A673 (cell line): ENCODE results near the gene NUPR2. TPM values are rescaled to one million over a fixed set of nuclear protein-coding genes. Genes with fewer than 3 reads are reported as not detected.
A peak's percentile ranks its signal among the peaks of the same experiment; 100 is the strongest.

Source experiments
- BruUV-seq: library from RNA; stranded (reverse); fragments of 400-500 nt; replicated peaks from 2 replicates; lab custom pipeline; 2021; lab: Mats Ljungman, UMichigan
- CTCF ChIA-PET: fragments of 300-600 bp; sonication (Branson Sonifier 250); formaldehyde crosslinking; loops from one replicate; lab custom pipeline; 2022; ENCODE audit warnings: antibody characterized with exemption; lab: Charles Lee
- POLR2A ChIA-PET: fragments of 300-600 bp; sonication (Branson Sonifier 250); formaldehyde crosslinking; loops from one replicate; lab custom pipeline; 2022; ENCODE audit warnings: antibody characterized with exemption; ENCODE audit not compliant: low non-redundant PET; lab: Charles Lee
- DNase-seq: peaks from one replicate; pipeline ENCODE4 v3.0.0-alpha.2; 2015; ENCODE audit warnings: low spot score
- H3K27ac ChIP-seq: fragments of 200-600 bp; sonication (generic); 2 replicates; pipeline ENCODE4 v1.5.1; 2016; ENCODE audit warnings: mixed run types, low read depth, mild to moderate bottlenecking, mixed read lengths, antibody characterized with exemption, low read length; ENCODE audit not compliant: poor library complexity, severe bottlenecking
- H3K27me3 ChIP-seq: fragments of 200-600 bp; sonication (generic); replicated peaks from 2 replicates; pipeline ENCODE4 v1.6.1; 2017; ENCODE audit warnings: mixed run types, low read depth, mild to moderate bottlenecking, mixed read lengths, antibody characterized with exemption, low read length; ENCODE audit not compliant: insufficient read depth, poor library complexity
- H3K36me3 ChIP-seq: fragments of 200-600 bp; sonication (generic); 2 replicates; pipeline ENCODE4 v1.6.1; 2016; ENCODE audit warnings: mixed run types, mild to moderate bottlenecking, mixed read lengths, antibody characterized with exemption, low read length; ENCODE audit not compliant: insufficient read depth, poor library complexity, severe bottlenecking
- H3K4me1 ChIP-seq: fragments of 200-600 bp; sonication (generic); 2 replicates; pipeline ENCODE4 v1.6.1; 2017; ENCODE audit warnings: mixed run types, mild to moderate bottlenecking, mixed read lengths, antibody characterized with exemption, low read length; ENCODE audit not compliant: insufficient read depth, poor library complexity, severe bottlenecking
- H3K4me3 ChIP-seq: fragments of 200-600 bp; sonication (generic); 2 replicates; pipeline ENCODE4 v1.5.1; 2016; ENCODE audit warnings: low read depth, mixed run types, mild to moderate bottlenecking, mixed read lengths, low read length; ENCODE audit not compliant: poor library complexity, severe bottlenecking
- H3K9me3 ChIP-seq: fragments of 200-600 bp; sonication (generic); 2 replicates; pipeline ENCODE4 v1.6.1; 2016; ENCODE audit warnings: mixed run types, low read depth, mild to moderate bottlenecking, mixed read lengths, antibody characterized with exemption, low read length; ENCODE audit not compliant: poor library complexity, severe bottlenecking
- EZH2 ChIP-seq: fragments of 200-600 bp; sonication (generic); IDR thresholded peaks from 2 replicates; pipeline ENCODE4 v1.6.1; 2017; ENCODE audit warnings: borderline replicate concordance, low read depth, mild to moderate bottlenecking, mixed read lengths, antibody characterized with exemption, low read length; ENCODE audit not compliant: poor library complexity, severe bottlenecking
- intact Hi-C: fragments of 100-400 bp; cut with micrococcal nuclease; formaldehyde crosslinking; loops from one replicate; pipeline ENCODE4 v1.10.0; 2022; ENCODE audit not compliant: unreplicated experiment
- total RNA-seq: library from RNA; stranded (reverse); gene quantifications from 2 replicates; pipeline ENCODE4 v1.2.3, GENCODE V29; 2021
- TF ChIP-seq, protein P1 (sequence below): fragments of 300-800, 200-600 bp; sonication (generic); conservative IDR thresholded peaks from 2 replicates; pipeline ENCODE4 v1.5.1; 2017; ENCODE audit warnings: low read depth, mild to moderate bottlenecking, antibody characterized with exemption, low read length, moderate library complexity, mixed read lengths

Gene NUPR2
- total RNA-seq, 1 experiment from 2014 or later = not detected

DNA sequence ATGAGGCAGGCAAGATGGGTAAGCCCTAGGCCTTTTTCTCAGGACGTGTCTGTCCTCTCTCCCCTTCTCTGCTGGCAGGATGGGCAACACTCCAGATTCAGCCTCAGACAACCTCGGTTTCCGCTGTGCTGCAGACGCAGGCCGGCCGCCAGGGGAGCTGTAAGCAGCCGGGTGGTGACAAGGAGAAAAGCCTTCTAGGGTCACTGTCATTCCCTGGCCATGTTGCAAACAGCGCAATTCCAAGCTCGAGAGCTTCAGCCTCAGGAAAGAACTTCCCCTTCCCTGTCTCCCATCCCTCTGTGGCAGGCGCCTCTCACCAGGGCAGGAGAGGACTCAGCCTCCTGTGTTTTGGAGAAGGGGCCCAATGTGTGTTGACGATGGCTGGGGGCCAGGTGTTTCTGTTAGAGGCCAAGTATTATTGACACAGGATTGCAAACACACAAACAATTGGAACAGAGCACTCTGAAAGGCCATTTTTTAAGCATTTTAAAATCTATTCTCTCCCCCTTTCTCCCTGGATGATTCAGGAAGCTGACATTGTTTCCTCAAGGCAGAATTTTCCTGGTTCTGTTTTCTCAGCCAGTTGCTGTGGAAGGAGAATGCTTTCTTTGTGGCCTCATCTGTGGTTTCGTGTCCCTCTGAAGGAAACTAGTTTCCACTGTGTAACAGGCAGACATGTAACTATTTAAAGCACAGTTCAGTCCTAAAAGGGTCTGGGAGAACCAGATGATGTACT lies 36.6 kb downstream of the NUPR2 start:
- CTCF ChIA-PET = no interaction called here
- intact Hi-C loops = loop anchor here (10.0 kb wide), 1 partner anchor 795 kb away; no protein-coding TSS in a partner anchor
- Histone ChIP-seq H3K36me3 (peaks cover 26% of the 10 kb centered on the region), H3K9me3 (no peaks in the 10 kb centered on the region), H3K4me3 (no peak overlapping the region), H3K27me3 (no peaks in the 10 kb centered on the region), H3K4me1 (no peaks in the 10 kb centered on the region), H3K27ac (no peak overlapping the region)
- DNase-seq = no peak
- POLR2A ChIA-PET = no interaction called here
- TSS peak; percentile 75 for BruUV-seq
- TF ChIP-seq EZH2 = no peak
- TF ChIP-seq, protein P1, sequence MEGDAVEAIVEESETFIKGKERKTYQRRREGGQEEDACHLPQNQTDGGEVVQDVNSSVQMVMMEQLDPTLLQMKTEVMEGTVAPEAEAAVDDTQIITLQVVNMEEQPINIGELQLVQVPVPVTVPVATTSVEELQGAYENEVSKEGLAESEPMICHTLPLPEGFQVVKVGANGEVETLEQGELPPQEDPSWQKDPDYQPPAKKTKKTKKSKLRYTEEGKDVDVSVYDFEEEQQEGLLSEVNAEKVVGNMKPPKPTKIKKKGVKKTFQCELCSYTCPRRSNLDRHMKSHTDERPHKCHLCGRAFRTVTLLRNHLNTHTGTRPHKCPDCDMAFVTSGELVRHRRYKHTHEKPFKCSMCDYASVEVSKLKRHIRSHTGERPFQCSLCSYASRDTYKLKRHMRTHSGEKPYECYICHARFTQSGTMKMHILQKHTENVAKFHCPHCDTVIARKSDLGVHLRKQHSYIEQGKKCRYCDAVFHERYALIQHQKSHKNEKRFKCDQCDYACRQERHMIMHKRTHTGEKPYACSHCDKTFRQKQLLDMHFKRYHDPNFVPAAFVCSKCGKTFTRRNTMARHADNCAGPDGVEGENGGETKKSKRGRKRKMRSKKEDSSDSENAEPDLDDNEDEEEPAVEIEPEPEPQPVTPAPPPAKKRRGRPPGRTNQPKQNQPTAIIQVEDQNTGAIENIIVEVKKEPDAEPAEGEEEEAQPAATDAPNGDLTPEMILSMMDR = peak; percentile 42

DNA sequence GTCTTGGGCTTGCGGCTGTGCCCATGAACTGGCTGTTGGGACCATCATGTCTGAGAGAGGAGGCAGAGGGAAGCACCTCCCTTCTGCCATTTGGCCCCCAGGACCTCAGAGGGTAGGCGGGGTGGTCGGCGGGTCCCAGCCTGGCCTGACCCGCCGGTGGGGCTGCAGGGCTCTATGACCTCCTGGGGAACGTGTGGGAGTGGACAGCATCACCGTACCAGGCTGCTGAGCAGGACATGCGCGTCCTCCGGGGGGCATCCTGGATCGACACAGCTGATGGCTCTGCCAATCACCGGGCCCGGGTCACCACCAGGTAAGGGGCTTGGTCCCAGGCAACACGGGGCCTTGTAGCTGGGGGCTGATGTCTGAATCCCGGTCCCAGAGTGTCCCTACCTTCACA lies 38.0 kb downstream of the NUPR2 start:
- intact Hi-C loops = loop anchor here (10.0 kb wide), 1 partner anchor 793 kb away; no protein-coding TSS in a partner anchor
- H3K4me1 ChIP-seq = no peaks in the 10 kb centered on the region
- no TSS peak for BruUV-seq
- DNase-seq = no peak
- CTCF ChIA-PET = no interaction called here
- H3K4me3 ChIP-seq = no peak overlapping the region
- no peak for TF ChIP-seq EZH2
- TF ChIP-seq, protein P1 = no peak
- H3K27me3 ChIP-seq = no peaks in the 10 kb centered on the region
- H3K36me3 ChIP-seq = peaks cover 27% of the 10 kb centered on the region
- POLR2A ChIA-PET = no interaction called here
- no peak overlapping the region for H3K27ac ChIP-seq
- H3K9me3 ChIP-seq = no peaks in the 10 kb centered on the region

DNA sequence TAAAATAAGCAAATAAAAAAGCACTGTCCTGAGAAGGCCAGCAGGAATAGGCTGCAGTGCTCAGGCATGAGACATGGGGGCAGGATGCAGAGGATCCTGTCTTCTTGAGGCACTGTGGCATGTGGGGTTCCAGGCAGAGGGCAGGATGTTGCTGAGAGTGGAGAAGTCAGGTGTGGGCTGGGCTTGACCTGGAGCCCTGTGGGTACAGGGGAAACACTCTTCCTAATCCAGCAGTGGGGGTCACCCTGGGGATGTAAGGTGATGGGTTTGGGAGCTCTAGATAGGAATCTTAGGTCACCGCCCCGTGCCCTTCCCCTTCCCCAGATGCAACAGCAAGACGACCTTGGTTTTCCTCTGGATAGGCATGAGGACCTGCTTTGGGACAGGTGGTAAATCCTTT lies 38.5 kb downstream of the NUPR2 start:
- no peak overlapping the region for H3K4me3 ChIP-seq
- peaks cover 32% of the 10 kb centered on the region for H3K36me3 ChIP-seq
- H3K4me1 ChIP-seq = no peaks in the 10 kb centered on the region
- ChIA-PET CTCF (interaction anchor here (1.2 kb wide), 1 partner anchor 436 kb away, joined by 4 read pairs; no protein-coding TSS in a partner anchor), POLR2A (interaction anchor here (0.6 to 0.7 kb wide), 2 partner anchors 9 to 111 kb away, joined by 3 to 5 read pairs; no protein-coding TSS in a partner anchor)
- intact Hi-C loops = loop anchor here (10.0 kb wide), 1 partner anchor 793 kb away; no protein-coding TSS in a partner anchor
- no peaks in the 10 kb centered on the region for H3K27me3 ChIP-seq
- H3K9me3 ChIP-seq = no peaks in the 10 kb centered on the region
- BruUV-seq = no TSS peak
- no peak for TF ChIP-seq EZH2
- TF ChIP-seq, protein P1 = no peak
- no peak overlapping the region for H3K27ac ChIP-seq
- DNase-seq = no peak
